Measurements from ENCODE around the gene ITGB1.

DNA sequence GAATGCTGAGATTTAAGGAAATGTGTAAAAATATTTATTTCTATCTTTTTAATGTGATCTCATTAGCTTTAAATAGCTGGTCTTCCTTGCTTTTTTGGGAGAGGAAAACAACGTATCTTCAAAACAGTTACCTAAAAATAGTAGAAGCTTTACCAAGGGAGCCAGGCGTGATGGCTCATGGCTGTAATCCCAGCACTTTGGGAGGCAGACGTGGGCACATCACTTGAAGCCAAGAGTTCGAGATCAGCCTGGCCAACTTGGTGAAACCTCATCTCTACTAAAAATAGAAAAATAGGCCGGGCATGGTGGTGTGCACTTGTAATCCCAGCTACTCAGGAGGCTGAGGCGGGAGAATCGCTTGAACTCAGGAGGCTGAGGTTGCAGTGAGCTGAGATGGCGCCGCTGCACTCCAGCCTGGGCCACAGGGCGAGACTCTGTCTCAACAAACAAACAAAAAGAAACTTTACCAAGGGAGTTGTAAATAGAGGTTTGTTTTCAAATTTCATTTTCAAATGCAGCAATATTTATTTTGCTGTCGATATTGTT, 48.4 kb upstream of the ITGB1 start:
- TF ChIP-seq, protein P1, sequence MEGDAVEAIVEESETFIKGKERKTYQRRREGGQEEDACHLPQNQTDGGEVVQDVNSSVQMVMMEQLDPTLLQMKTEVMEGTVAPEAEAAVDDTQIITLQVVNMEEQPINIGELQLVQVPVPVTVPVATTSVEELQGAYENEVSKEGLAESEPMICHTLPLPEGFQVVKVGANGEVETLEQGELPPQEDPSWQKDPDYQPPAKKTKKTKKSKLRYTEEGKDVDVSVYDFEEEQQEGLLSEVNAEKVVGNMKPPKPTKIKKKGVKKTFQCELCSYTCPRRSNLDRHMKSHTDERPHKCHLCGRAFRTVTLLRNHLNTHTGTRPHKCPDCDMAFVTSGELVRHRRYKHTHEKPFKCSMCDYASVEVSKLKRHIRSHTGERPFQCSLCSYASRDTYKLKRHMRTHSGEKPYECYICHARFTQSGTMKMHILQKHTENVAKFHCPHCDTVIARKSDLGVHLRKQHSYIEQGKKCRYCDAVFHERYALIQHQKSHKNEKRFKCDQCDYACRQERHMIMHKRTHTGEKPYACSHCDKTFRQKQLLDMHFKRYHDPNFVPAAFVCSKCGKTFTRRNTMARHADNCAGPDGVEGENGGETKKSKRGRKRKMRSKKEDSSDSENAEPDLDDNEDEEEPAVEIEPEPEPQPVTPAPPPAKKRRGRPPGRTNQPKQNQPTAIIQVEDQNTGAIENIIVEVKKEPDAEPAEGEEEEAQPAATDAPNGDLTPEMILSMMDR (IDR thresholded peaks at IDR 0.05), result no peak
- TF ChIP-seq POLR2A (IDR thresholded peaks at IDR 0.05) (no peak), POLR2AphosphoS5 (IDR thresholded peaks at IDR 0.05) (no peak)

All from gastroesophageal sphincter (tissue), 3 donors.